ENCODE results near the gene CNIH4. TPM values are rescaled to one million over a fixed set of nuclear protein-coding genes. Genes with fewer than 3 reads are reported as not detected.

The CNIH4 gene
- total RNA-seq, 1 experiment from 2014 or later, result 77.8 TPM

DNA sequence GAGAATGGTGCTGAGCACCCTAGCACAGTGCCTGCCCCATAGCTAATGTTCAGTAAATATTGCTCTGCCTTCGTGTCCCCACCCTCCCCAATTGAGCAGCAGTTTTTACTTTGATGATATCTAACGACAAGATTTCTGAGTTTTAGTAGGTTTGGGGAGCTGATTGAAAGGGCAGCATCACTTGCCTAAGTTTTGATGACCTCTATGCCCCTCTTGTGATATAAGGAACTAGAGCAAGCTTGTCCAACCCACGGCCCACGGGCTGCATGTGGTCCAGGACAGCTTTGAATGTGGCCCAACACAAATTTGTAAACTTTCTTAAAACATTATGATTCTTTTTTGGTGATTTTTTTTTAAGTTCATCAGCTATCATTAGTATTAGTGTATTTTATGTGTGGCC, 1.6 kb downstream of the CNIH4 start:
- ChIA-PET CTCF (no interaction called here), POLR2A (interaction anchor here (1.2 kb wide), 1 partner anchor 8 kb away, joined by 3 read pairs; no protein-coding TSS in a partner anchor)
- Mint-ChIP-seq H3K9me3 (peaks cover 5% of the 10 kb centered on the region), H3K4me3 (peak overlapping the region; percentile 88), H3K4me1 (peaks cover 20% of the 10 kb centered on the region), H3K27ac (no peak overlapping the region), H3K36me3 (peaks cover 14% of the 10 kb centered on the region), H3K27me3 (ENCODE audit: low read depth) (no peaks in the 10 kb centered on the region)
- no peak for ATAC-seq
- TF ChIP-seq, protein P1, sequence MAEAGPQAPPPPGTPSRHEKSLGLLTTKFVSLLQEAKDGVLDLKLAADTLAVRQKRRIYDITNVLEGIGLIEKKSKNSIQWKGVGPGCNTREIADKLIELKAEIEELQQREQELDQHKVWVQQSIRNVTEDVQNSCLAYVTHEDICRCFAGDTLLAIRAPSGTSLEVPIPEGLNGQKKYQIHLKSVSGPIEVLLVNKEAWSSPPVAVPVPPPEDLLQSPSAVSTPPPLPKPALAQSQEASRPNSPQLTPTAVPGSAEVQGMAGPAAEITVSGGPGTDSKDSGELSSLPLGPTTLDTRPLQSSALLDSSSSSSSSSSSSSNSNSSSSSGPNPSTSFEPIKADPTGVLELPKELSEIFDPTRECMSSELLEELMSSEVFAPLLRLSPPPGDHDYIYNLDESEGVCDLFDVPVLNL (CRISPR knock-in tag; IDR thresholded peaks at IDR 0.05; ENCODE audit: borderline replicate concordance, low read depth), result no peak
- TF ChIP-seq PRRX2 (CRISPR knock-in tag; IDR thresholded peaks at IDR 0.05), result no peak
- TF ChIP-seq, protein P2, sequence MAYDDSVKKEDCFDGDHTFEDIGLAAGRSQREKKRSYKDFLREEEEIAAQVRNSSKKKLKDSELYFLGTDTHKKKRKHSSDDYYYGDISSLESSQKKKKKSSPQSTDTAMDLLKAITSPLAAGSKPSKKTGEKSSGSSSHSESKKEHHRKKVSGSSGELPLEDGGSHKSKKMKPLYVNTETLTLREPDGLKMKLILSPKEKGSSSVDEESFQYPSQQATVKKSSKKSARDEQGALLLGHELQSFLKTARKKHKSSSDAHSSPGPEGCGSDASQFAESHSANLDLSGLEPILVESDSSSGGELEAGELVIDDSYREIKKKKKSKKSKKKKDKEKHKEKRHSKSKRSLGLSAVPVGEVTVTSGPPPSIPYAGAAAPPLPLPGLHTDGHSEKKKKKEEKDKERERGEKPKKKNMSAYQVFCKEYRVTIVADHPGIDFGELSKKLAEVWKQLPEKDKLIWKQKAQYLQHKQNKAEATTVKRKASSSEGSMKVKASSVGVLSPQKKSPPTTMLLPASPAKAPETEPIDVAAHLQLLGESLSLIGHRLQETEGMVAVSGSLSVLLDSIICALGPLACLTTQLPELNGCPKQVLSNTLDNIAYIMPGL (CRISPR knock-in tag; IDR thresholded peaks at IDR 0.05), result no peak
- no peak for TF ChIP-seq ZBTB21 (CRISPR knock-in tag; IDR thresholded peaks at IDR 0.05; ENCODE audit: borderline replicate concordance)
- TF ChIP-seq, protein P3, sequence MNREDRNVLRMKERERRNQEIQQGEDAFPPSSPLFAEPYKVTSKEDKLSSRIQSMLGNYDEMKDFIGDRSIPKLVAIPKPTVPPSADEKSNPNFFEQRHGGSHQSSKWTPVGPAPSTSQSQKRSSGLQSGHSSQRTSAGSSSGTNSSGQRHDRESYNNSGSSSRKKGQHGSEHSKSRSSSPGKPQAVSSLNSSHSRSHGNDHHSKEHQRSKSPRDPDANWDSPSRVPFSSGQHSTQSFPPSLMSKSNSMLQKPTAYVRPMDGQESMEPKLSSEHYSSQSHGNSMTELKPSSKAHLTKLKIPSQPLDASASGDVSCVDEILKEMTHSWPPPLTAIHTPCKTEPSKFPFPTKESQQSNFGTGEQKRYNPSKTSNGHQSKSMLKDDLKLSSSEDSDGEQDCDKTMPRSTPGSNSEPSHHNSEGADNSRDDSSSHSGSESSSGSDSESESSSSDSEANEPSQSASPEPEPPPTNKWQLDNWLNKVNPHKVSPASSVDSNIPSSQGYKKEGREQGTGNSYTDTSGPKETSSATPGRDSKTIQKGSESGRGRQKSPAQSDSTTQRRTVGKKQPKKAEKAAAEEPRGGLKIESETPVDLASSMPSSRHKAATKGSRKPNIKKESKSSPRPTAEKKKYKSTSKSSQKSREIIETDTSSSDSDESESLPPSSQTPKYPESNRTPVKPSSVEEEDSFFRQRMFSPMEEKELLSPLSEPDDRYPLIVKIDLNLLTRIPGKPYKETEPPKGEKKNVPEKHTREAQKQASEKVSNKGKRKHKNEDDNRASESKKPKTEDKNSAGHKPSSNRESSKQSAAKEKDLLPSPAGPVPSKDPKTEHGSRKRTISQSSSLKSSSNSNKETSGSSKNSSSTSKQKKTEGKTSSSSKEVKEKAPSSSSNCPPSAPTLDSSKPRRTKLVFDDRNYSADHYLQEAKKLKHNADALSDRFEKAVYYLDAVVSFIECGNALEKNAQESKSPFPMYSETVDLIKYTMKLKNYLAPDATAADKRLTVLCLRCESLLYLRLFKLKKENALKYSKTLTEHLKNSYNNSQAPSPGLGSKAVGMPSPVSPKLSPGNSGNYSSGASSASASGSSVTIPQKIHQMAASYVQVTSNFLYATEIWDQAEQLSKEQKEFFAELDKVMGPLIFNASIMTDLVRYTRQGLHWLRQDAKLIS (CRISPR knock-in tag; IDR thresholded peaks at IDR 0.05; ENCODE audit: borderline replicate concordance), result no peak
- TF ChIP-seq, protein P4, sequence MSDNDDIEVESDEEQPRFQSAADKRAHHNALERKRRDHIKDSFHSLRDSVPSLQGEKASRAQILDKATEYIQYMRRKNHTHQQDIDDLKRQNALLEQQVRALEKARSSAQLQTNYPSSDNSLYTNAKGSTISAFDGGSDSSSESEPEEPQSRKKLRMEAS (CRISPR knock-in tag; IDR thresholded peaks at IDR 0.05), result no peak
- TF ChIP-seq CREM (CRISPR knock-in tag; IDR thresholded peaks at IDR 0.05), result no peak
- no peak for TF ChIP-seq ZNF416 (CRISPR knock-in tag; IDR thresholded peaks at IDR 0.05)
- no peak for DNase-seq (ENCODE audit: low spot score)

DNA sequence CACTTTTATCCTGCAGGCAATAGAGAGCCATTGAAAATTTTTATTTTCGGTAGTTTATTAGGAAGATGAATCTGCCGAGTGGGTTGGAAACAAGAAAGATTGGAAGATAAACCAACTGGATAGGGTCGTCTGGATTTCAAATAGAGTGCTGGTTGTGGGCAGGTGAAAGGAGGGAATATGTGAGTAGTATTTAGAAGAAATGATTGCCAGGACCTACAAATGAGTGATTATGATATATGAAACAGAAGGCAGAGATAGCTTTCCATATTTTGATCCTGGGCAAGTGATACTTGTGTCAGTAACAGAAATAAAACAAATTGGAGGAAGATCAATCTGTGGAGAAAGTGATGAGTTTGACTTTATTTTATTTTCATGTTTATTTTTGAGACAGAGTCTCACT, 2.5 kb downstream of the CNIH4 start:
- H3K27ac Mint-ChIP-seq, result peak overlapping the region; percentile 3; the same call in 1 of the 2 replicates
- DNase-seq (ENCODE audit: low spot score) (no peak), ATAC-seq (no peak)
- ChIA-PET CTCF (no interaction called here), POLR2A (no interaction called here)
- H3K36me3 Mint-ChIP-seq, result peaks cover 20% of the 10 kb centered on the region
- H3K27me3 Mint-ChIP-seq (ENCODE audit: low read depth), result no peaks in the 10 kb centered on the region
- peak overlapping the region; percentile 88 for H3K4me3 Mint-ChIP-seq
- H3K9me3 Mint-ChIP-seq, result no peaks in the 10 kb centered on the region
- H3K4me1 Mint-ChIP-seq, result peaks cover 20% of the 10 kb centered on the region
- TF ChIP-seq, protein P5, sequence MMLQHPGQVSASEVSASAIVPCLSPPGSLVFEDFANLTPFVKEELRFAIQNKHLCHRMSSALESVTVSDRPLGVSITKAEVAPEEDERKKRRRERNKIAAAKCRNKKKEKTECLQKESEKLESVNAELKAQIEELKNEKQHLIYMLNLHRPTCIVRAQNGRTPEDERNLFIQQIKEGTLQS (CRISPR knock-in tag; conservative IDR thresholded peaks at IDR 0.05), result no peak
- TF ChIP-seq, protein P6, sequence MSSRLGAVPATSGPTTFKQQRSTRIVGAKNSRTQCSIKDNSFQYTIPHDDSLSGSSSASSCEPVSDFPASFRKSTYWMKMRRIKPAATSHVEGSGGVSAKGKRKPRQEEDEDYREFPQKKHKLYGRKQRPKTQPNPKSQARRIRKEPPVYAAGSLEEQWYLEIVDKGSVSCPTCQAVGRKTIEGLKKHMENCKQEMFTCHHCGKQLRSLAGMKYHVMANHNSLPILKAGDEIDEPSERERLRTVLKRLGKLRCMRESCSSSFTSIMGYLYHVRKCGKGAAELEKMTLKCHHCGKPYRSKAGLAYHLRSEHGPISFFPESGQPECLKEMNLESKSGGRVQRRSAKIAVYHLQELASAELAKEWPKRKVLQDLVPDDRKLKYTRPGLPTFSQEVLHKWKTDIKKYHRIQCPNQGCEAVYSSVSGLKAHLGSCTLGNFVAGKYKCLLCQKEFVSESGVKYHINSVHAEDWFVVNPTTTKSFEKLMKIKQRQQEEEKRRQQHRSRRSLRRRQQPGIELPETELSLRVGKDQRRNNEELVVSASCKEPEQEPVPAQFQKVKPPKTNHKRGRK (CRISPR knock-in tag; IDR thresholded peaks at IDR 0.05; ENCODE audit: borderline replicate concordance), result no peak
- no peak for TF ChIP-seq NR2C2 (CRISPR knock-in tag; IDR thresholded peaks at IDR 0.05)
- TF ChIP-seq ZNF219 (CRISPR knock-in tag; IDR thresholded peaks at IDR 0.05; ENCODE audit: borderline replicate concordance), result no peak
- TF ChIP-seq, protein P7, sequence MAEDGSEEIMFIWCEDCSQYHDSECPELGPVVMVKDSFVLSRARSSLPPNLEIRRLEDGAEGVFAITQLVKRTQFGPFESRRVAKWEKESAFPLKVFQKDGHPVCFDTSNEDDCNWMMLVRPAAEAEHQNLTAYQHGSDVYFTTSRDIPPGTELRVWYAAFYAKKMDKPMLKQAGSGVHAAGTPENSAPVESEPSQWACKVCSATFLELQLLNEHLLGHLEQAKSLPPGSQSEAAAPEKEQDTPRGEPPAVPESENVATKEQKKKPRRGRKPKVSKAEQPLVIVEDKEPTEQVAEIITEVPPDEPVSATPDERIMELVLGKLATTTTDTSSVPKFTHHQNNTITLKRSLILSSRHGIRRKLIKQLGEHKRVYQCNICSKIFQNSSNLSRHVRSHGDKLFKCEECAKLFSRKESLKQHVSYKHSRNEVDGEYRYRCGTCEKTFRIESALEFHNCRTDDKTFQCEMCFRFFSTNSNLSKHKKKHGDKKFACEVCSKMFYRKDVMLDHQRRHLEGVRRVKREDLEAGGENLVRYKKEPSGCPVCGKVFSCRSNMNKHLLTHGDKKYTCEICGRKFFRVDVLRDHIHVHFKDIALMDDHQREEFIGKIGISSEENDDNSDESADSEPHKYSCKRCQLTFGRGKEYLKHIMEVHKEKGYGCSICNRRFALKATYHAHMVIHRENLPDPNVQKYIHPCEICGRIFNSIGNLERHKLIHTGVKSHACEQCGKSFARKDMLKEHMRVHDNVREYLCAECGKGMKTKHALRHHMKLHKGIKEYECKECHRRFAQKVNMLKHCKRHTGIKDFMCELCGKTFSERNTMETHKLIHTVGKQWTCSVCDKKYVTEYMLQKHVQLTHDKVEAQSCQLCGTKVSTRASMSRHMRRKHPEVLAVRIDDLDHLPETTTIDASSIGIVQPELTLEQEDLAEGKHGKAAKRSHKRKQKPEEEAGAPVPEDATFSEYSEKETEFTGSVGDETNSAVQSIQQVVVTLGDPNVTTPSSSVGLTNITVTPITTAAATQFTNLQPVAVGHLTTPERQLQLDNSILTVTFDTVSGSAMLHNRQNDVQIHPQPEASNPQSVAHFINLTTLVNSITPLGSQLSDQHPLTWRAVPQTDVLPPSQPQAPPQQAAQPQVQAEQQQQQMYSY (CRISPR knock-in tag; IDR thresholded peaks at IDR 0.05), result no peak
- no peak for TF ChIP-seq ATF1 (CRISPR knock-in tag; IDR thresholded peaks at IDR 0.05)
- TF ChIP-seq, protein P8, sequence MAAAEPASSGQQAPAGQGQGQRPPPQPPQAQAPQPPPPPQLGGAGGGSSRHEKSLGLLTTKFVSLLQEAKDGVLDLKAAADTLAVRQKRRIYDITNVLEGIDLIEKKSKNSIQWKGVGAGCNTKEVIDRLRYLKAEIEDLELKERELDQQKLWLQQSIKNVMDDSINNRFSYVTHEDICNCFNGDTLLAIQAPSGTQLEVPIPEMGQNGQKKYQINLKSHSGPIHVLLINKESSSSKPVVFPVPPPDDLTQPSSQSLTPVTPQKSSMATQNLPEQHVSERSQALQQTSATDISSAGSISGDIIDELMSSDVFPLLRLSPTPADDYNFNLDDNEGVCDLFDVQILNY (CRISPR knock-in tag; IDR thresholded peaks at IDR 0.05), result no peak
- TF ChIP-seq IRF2 (CRISPR knock-in tag; IDR thresholded peaks at IDR 0.05; ENCODE audit: borderline replicate concordance, low read depth), result no peak
- no peak for TF ChIP-seq SP1 (CRISPR knock-in tag; conservative IDR thresholded peaks at IDR 0.05)
- no peak for TF ChIP-seq TP53 (CRISPR knock-in tag; IDR thresholded peaks at IDR 0.05)
- no peak for TF ChIP-seq FOXK1 (CRISPR knock-in tag; IDR thresholded peaks at IDR 0.05)
- no peak for TF ChIP-seq GRHL2 (CRISPR knock-in tag; IDR thresholded peaks at IDR 0.05; ENCODE audit: insufficient replicate concordance, severe bottlenecking)
- no peak for TF ChIP-seq CREB1 (CRISPR knock-in tag; IDR thresholded peaks at IDR 0.05)
- no peak for TF ChIP-seq ZNF317 (CRISPR knock-in tag; IDR thresholded peaks at IDR 0.05; ENCODE audit: borderline replicate concordance, low read depth)
